Kidney (tissue), 14 donors: ENCODE data around the gene WAS. TPM values are rescaled to one million over a fixed set of nuclear protein-coding genes. Genes with fewer than 3 reads are reported as not detected.

ENCODE experiments used
- DNase-seq, 5 donors: peaks; one replicate each; pipeline ENCODE4 v3.0.0-alpha.2; 2013 to 2020
- FAIRE-seq: peaks from 2 replicates; lab custom pipeline; 2012; peaks lifted over from hg19 to GRCh38; lab: Jason Lieb, UNC
- H3K27ac ChIP-seq, 2 donors: one replicate each; pipeline ENCODE4 v1.7.0; 2013; ENCODE audit warnings: low read depth in 2 of 2, low read length in 2 of 2, inconsistent platforms in 1 of 2
- H3K27me3 ChIP-seq: one replicate; pipeline ENCODE4 v1.7.1; 2013; ENCODE audit warnings: low read length, inconsistent platforms; ENCODE audit not compliant: control insufficient read depth, insufficient read depth
- H3K36me3 ChIP-seq, 3 donors: one replicate each; pipeline versions ENCODE4 v1.7.0 to v1.7.1; 2013; ENCODE audit warnings: low read length in 3 of 3, control low read depth in 1 of 3, inconsistent platforms in 1 of 3; ENCODE audit not compliant: insufficient read depth in 3 of 3, control insufficient read depth in 2 of 3
- H3K4me1 ChIP-seq, 3 donors: one replicate each; pipeline versions ENCODE4 v1.7.0 to v1.7.1; 2013; ENCODE audit warnings: low read length in 3 of 3, inconsistent platforms in 1 of 3, low read depth in 1 of 3; ENCODE audit not compliant: control insufficient read depth in 2 of 3, insufficient read depth in 2 of 3
- H3K4me3 ChIP-seq, 3 donors: one replicate each; pipeline versions ENCODE4 v1.7.0 to v1.8.1; 2013; ENCODE audit warnings: low read length in 3 of 3, control low read depth in 1 of 3, inconsistent platforms in 1 of 3
- H3K9ac ChIP-seq, 3 donors: one replicate each; pipeline versions ENCODE4 v1.7.0 to v1.7.1; 2013; ENCODE audit warnings: low read length in 3 of 3, control low read depth in 1 of 3, inconsistent platforms in 1 of 3
- H3K9me3 ChIP-seq, 3 donors: one replicate each; pipeline versions ENCODE4 v1.7.0 to v1.7.1; 2013; ENCODE audit warnings: low read length in 3 of 3, control low read depth in 1 of 3, inconsistent platforms in 1 of 3; ENCODE audit not compliant: control insufficient read depth in 2 of 3, insufficient read depth in 1 of 3
- CTCF ChIP-seq: IDR thresholded peaks from 3 replicates; pipeline ENCODE4 v1.5.1; 2012; ENCODE audit warnings: mild to moderate bottlenecking, moderate library complexity, borderline replicate concordance; ENCODE audit not compliant: insufficient read depth; ENCODE audit errors: extremely low read depth
- intact Hi-C: fragments of 100-400 bp; cut with DNase I; formaldehyde crosslinking; loops from one replicate; pipeline ENCODE4 v1.11.1; 2022
- polyA plus RNA-seq: library from polyadenylated mRNA; stranded (reverse); fragments of 350-450 nt; fragmentation: Illumina TruSeq; extraction: RNeasy Lipid Tissue Mini Kit (QIAGEN cat#74804); gene quantifications from one replicate; pipeline ENCODE4 v1.2.3, GENCODE V29; 2014; ENCODE audit warnings: low read depth, low replicate concordance; ENCODE audit not compliant: insufficient read depth
- total RNA-seq: library from RNA; stranded (reverse); fragmentation: NEBNext Ultra II Directional; extraction: Animal tissue kit (Norgen Biotek cat#: 25700); gene quantifications from one replicate; pipeline ENCODE4 v1.2.1, GENCODE V29; 2021
- donor health status: control.
- donor health status: control.
- donor health status: control.
- donor health status: control.
- donor health status: control.
- donor health status: DM: yes; HTN: yes; CAD: no.
- donor health status: Normal renal cell carcinoma (clear cell type).

Gene WAS
- total and polyA plus RNA-seq, 2 donors from 2014 or later, result 2.2 to 14.2 TPM

- no peak overlapping the region for H3K27ac ChIP-seq
- H3K4me3 ChIP-seq, result peak overlapping the region in 2 of 3 donors; percentile 80 to 85
- intact Hi-C loops, result no loop called here
- H3K9me3 ChIP-seq, result no peaks in the 10 kb centered on the region
- H3K9ac ChIP-seq, result peak overlapping the region in 1 of 3 donors; percentile 7
- DNase-seq, result no peak
- H3K27me3 ChIP-seq, result no peaks in the 10 kb centered on the region
- no peaks in the 10 kb centered on the region for H3K36me3 ChIP-seq
- no peak for FAIRE-seq
- H3K4me1 ChIP-seq, result no peaks in the 10 kb centered on the region
- no peak for TF ChIP-seq CTCF
Measured at GRCh38 chrX:48736303-48736702, 52.7 kb downstream of the WAS start.

- no peak overlapping the region for H3K27ac ChIP-seq
Measured at GRCh38 chrX:48736878-48737212, 53.2 kb downstream of the WAS start.

GRCh38 chrX:48737213-48737938 is 53.8 kb downstream of the WAS start:
- Histone ChIP-seq H3K4me1 (no peaks in the 10 kb centered on the region), H3K27ac (peak overlapping the region; percentile 83 to 88), H3K36me3 (no peaks in the 10 kb centered on the region), H3K27me3 (no peaks in the 10 kb centered on the region), H3K4me3 (peak overlapping the region; percentile 78 to 85 (median 80)), H3K9me3 (no peaks in the 10 kb centered on the region), H3K9ac (peak overlapping the region; percentile 66 to 85 (median 67))
- intact Hi-C loops, result no loop called here
- DNase-seq (peak; percentile 95 to 98 (median 96)), FAIRE-seq (peak; percentile 85)
- TF ChIP-seq CTCF, result no peak

More at GRCh38 chrX:48736878-48737212, 53.2 kb downstream of the WAS start:
- Histone ChIP-seq H3K36me3 (no peaks in the 10 kb centered on the region), H3K4me3 (peak overlapping the region; percentile 63 to 85 (median 80)), H3K9ac (peak overlapping the region in 1 of 3 donors; percentile 69), H3K9me3 (no peaks in the 10 kb centered on the region), H3K4me1 (no peaks in the 10 kb centered on the region), H3K27me3 (no peaks in the 10 kb centered on the region)
- no peak for TF ChIP-seq CTCF
- FAIRE-seq, result no peak
- intact Hi-C loops, result no loop called here
- DNase-seq, result no peak
